ENCODE data around the gene LCN10. TPM values are rescaled to one million over a fixed set of nuclear protein-coding genes. Genes with fewer than 3 reads are reported as not detected.
"Not testable (repeated sequence)": the region's sequence is repeated elsewhere in the genome, so short reads cannot be mapped to it uniquely, and the experiment has no call there.

LCN10 gene
- 1 to 10 TPM in 1 of 2 experiments, under 1 TPM in 1; 0.83 to 1.0 TPM for total RNA-seq

DNA sequence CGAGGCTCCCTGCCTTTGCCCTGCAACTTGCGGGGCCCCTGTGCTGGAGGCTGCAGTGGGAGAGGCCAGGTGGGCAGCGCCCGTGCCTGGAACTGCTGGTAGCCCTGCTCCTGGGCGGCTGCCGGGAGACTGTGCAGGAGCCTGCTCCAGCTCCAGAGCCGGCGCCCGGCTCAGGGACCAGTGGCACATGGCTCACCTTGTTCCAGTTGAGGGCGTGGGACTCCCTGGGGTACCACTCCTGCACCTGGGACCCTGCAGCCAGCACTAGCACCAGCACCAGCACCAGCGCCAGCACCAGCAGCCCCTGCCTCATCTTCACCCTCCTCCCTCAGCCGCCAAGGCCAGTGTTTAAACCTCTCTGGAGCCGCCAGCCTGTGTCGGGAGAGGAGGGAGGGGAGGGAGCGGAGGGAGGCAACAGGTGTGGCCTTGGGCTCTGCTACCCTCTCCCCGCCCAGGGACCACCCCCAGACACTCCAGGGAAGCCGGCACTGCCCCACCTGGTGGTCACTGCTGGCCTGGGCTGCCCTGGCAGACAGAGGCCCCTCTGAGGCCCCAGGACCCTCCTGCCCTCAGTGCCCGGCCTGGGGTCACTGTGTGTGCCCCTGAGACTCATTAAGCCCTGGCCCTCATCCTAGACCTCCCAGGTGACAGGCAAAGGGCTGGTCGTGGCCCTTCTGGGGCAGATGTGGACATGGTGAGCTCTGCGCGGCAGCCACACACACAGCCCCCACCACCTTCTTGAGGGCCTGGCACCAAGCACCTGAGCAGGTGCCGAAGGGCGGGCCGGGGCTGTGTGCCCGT is at the start of gene LCN10:
Gene LCN10, minus strand, starts transcription at position 350 of the 801 bp plus-strand sequence. Its CDS starts 37 bp downstream, at position 313.
- Mint-ChIP-seq H3K36me3 (ENCODE audit: low read depth) (no peaks in the 10 kb centered on the region), H3K4me3 (peak within 1 kb of the TSS; percentile 61), H3K27me3 (ENCODE audit: low read depth) (no peaks in the 10 kb centered on the region), H3K27ac (no peak within 1 kb of the TSS), H3K9me3 (no peaks in the 10 kb centered on the region), H3K4me1 (ENCODE audit: low read depth) (peaks cover 18% of the 10 kb centered on the region)
- DNase-seq, result no peak
- CTCF ChIA-PET, result interaction anchor here (1.3 to 4.5 kb wide), 2 partner anchors 15 kb away, joined by 4 to 14 read pairs; partner anchors contain the start of gene LCN8
- intact Hi-C loops (cut with micrococcal nuclease), result no loop called here

DNA sequence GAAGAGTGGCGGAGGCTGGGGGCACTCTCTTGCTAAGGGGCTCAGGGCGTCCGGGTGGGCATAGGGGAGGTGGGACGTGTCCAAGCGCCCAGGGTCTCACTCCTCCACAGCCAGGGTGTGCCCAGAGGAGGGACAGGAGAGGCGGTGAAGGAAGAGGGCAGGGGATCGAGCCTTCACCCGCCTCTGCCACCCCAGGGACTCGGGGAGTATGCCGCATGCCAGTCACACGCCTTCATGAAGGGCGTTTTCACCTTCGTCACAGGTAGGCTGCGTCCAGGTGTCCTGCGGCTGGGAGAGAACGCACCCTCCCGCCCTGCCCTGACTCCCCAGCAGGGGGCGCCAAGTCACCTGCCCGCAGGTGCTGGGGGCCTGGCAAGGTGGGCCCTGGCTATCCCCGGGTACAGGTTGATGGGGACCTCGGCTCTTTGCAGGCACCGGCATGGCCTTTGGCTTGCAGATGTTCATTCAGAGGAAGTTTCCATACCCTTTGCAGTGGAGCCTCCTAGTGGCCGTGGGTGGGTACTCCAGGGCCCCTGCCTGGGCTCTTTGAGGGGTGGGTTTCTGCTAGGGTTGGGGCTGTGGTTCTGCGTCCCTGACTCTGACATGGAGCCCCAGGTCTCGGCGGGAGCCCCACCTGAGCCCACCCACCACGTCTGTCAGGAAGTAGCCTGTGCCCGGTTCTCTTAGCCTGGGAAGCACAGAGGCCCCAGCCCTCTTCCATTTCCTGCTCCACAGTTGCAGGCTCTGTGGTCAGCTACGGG is 49.0 kb upstream of the LCN10 start:
- peak overlapping the region; percentile 83 for H3K4me3 Mint-ChIP-seq
- intact Hi-C loops (cut with micrococcal nuclease), result loop anchor here (1.0 to 5.0 kb wide), 10 partner anchors 9 to 308 kb away; partner anchors contain the start of genes C8G, EDF1, FBXW5 and MAN1B1
- peak; percentile 74 for DNase-seq
- CTCF ChIA-PET, result interaction anchor here (0.6 to 4.0 kb wide), 7 partner anchors 9 to 243 kb away, joined by 3 to 28 read pairs (median 4); partner anchors contain the start of genes AJM1 and RABL6
- H3K27me3 Mint-ChIP-seq (ENCODE audit: low read depth), result no peaks in the 10 kb centered on the region
- H3K9me3 Mint-ChIP-seq, result no peaks in the 10 kb centered on the region
- H3K27ac Mint-ChIP-seq, result peak overlapping the region; percentile 79
- peaks cover 25% of the 10 kb centered on the region for H3K4me1 Mint-ChIP-seq (ENCODE audit: low read depth)
- H3K36me3 Mint-ChIP-seq (ENCODE audit: low read depth), result no peaks in the 10 kb centered on the region

DNA sequence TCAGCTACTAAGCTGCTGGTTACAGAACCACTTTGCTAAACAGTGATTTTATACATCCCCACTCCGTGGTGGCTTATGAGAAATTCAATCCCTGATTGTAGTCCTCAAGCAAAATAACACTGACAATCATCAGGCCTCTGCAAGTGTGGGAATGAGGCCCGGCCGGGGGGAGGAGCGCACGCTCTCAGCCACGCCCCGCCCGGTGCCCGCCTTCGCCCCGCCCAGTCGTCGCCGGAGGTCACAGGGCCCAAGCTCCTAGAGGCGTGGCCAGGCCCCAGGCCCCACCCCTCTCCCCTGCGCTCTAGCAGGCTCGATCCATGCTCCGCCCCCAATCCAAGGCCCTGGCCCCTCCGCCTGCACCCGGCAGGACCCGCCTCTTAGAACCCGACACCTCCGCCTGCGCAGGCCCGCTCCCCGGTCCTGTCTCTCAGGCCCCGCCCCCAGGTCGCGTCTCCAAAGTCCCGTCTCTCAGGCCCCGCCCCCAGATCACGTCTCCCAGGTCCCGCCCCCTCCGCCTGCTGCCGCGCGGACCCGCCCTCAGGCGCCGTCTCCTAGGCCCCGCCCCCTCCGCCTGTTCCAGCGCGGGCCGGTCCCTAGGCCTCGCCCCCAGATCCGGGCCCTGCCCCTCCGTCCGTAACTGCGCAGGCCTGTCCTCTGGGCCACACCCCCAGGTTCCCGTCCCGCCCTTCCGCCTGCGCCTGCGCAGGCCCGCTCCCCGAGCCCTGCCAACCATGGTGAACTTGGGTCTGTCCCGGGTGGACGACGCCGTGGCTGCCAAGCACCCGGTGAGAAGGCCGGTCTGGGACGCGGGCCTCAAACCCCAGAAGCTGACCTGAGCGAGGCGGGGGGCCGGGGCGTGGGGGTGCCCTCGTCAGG is 48.1 kb upstream of the LCN10 start, which contains the start of gene TMEM141:
Gene TMEM141, plus strand, starts transcription at position 705 of the 876 bp plus-strand sequence. Its CDS starts 27 bp downstream, at position 732.
- Mint-ChIP-seq H3K4me3 (peak within 1 kb of the TSS; percentile 83), H3K9me3 (no peaks in the 10 kb centered on the region), H3K27me3 (ENCODE audit: low read depth) (no peaks in the 10 kb centered on the region), H3K27ac (peak within 1 kb of the TSS; percentile 79), H3K4me1 (ENCODE audit: low read depth) (peaks cover 18% of the 10 kb centered on the region), H3K36me3 (ENCODE audit: low read depth) (no peaks in the 10 kb centered on the region)
- CTCF ChIA-PET, result interaction anchor here (0.6 to 4.0 kb wide), 7 partner anchors 12 to 273 kb away, joined by 3 to 28 read pairs (median 5); partner anchors contain the start of genes ABCA2 and RABL6
- DNase-seq, result peak; percentile 100
- intact Hi-C loops (cut with micrococcal nuclease), result loop anchor here (1.0 to 5.0 kb wide), 10 partner anchors 9 to 308 kb away; partner anchors contain the start of genes C8G, EDF1, FBXW5 and MAN1B1

DNA sequence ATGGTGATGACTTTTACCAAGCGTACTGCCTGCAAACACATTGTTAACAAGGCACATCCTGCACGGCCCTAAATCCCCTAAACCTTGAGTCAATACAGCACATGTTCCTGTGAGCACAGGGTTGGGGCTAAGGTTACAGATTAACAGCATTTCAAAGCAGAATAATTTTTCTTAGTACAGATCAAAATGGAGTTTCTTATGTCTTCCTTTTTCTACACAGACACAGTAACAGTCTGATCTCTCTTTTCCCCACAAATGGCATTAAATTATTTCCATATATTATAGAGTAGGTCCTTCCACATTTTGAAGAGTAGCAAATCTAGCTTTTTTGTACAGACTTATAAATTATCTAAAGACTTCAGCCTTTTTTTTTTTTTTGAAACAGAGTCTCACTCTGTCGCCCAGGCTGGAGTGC is 46.8 kb upstream of the LCN10 start:
- no peak overlapping the region for H3K27ac Mint-ChIP-seq
- intact Hi-C loops (cut with micrococcal nuclease), result no loop called here
- H3K4me3 Mint-ChIP-seq, result no peak overlapping the region
- no peak for DNase-seq
- no peaks in the 10 kb centered on the region for H3K9me3 Mint-ChIP-seq
- no peaks in the 10 kb centered on the region for H3K27me3 Mint-ChIP-seq (ENCODE audit: low read depth)
- no peaks in the 10 kb centered on the region for H3K36me3 Mint-ChIP-seq (ENCODE audit: low read depth)
- H3K4me1 Mint-ChIP-seq (ENCODE audit: low read depth), result peaks cover 18% of the 10 kb centered on the region
- CTCF ChIA-PET, result no interaction called here

DNA sequence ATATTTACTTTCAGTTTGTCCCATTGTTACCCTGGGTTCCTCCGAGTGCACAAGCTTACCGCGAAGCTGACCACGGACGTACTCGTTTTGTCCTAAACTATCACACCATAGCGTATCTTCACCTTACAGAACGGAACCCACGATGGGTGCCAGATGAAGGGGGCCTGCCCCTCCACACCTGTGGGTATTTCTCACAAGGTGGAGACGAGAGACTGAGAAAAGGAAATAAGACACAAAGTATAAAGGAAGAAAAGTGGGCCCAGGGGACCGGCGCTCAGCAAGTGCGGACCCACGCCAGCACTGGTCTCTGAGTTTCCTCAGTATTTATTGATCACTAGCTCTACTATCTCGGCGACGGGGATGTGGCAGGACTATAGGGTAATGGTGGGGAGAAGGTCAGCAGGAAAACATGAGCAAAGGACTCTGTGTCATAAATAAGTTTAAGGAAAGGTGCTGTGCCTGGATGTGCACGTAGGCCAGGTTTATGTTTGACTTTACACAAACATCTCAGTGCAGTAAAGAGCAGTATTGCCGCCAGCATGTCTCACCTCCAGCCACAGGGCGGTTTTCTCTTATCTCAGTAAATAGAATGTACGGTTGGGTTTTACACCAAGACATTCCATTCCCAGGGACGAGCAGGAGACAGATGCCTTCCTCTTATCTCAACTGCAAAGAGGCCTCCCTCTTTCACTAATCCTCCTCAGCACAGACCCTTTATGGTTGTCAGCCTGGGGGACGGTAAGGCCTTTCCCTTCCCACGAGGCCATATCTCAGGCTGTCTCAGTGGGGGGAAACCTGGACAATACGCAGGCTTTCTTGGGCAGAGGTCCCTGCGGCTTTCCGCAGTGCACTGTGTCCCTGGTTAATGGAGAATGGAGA is 46.1 kb upstream of the LCN10 start:
- H3K27ac Mint-ChIP-seq; H3K36me3 Mint-ChIP-seq (ENCODE audit: low read depth); H3K4me3 Mint-ChIP-seq; H3K9me3 Mint-ChIP-seq; DNase-seq; intact Hi-C loops (cut with micrococcal nuclease); H3K27me3 Mint-ChIP-seq (ENCODE audit: low read depth): not testable (repeated sequence)
- H3K4me1 Mint-ChIP-seq (ENCODE audit: low read depth), result peaks cover 21% of the 10 kb centered on the region
- CTCF ChIA-PET, result interaction anchor here (0.6 to 4.3 kb wide), 7 partner anchors 9 to 275 kb away, joined by 3 to 27 read pairs (median 5); partner anchors contain the start of gene AJM1

DNA sequence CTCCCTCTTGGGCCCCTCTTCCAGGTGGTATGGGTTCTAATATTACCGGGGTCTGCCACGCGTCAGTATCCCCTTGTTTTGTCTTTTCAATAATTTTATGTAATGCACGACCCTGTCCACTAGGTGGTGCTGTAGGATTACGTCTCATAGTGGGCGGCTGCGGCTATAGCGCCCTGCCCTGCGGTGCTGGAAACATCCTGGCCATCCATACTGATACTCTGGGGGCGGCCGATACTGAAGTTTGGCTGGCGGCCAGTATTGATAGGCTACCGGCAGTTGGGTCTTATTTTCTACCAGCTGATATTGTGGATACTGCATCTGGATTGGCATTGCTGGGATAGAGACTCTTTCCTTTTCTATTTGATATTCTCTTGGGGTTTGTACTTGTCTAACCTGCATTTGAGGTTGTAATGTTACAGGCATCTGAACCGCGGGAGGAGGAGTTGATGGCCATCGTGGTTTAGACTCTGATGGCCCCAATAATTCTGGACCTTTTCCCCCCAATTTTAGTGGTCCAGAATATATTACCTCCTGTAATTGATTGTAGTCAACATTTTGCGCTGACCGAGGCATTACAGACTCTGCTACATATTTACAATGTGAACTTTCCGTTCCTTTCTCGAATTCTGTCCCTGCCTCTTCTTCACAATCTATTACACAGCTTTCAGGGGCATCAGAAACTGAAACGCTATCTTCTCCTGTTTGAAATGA is 45.1 kb upstream of the LCN10 start:
- Mint-ChIP-seq H3K27ac (no peak overlapping the region), H3K4me1 (ENCODE audit: low read depth) (peaks cover 21% of the 10 kb centered on the region), H3K27me3 (ENCODE audit: low read depth) (no peaks in the 10 kb centered on the region), H3K36me3 (ENCODE audit: low read depth) (no peaks in the 10 kb centered on the region), H3K9me3 (no peaks in the 10 kb centered on the region), H3K4me3 (no peak overlapping the region)
- intact Hi-C loops (cut with micrococcal nuclease), result loop anchor here (1.0 kb wide), 3 partner anchors 59 to 247 kb away; no protein-coding TSS in a partner anchor
- CTCF ChIA-PET, result interaction anchor here (0.6 to 4.3 kb wide), 12 partner anchors 8 to 308 kb away, joined by 3 to 27 read pairs (median 4); partner anchors contain the start of genes AJM1 and RABL6
- DNase-seq, result peak; percentile 77

DNA sequence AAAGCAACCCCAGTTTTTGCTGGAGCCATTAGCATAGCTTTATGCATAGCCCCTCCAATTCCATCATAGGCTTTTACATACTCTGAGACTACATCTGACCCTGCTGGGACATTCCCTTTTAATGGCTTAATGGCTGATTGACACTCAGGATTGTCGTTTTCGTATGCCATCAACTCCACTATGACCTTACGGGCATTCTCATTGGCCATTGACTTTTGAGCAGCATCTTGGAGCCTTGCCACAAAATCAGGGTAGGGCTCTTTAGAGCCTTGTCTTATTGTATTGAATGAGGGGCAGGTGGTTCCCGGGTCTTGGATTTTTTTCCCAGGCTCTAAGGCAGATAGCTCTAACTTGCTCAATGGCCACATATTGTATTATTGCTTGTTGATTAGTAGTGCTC is 44.2 kb upstream of the LCN10 start:
- H3K4me3 Mint-ChIP-seq; H3K27me3 Mint-ChIP-seq (ENCODE audit: low read depth); H3K9me3 Mint-ChIP-seq; DNase-seq; H3K27ac Mint-ChIP-seq; H3K36me3 Mint-ChIP-seq (ENCODE audit: low read depth): not testable (repeated sequence)
- CTCF ChIA-PET, result interaction anchor here (0.5 to 4.3 kb wide), 9 partner anchors 9 to 309 kb away, joined by 3 to 27 read pairs (median 4); partner anchors contain the start of genes PAXX and RABL6
- intact Hi-C loops (cut with micrococcal nuclease), result loop anchor here (1.0 kb wide), 3 partner anchors 60 to 248 kb away; no protein-coding TSS in a partner anchor
- H3K4me1 Mint-ChIP-seq (ENCODE audit: low read depth), result peaks cover 16% of the 10 kb centered on the region

DNA sequence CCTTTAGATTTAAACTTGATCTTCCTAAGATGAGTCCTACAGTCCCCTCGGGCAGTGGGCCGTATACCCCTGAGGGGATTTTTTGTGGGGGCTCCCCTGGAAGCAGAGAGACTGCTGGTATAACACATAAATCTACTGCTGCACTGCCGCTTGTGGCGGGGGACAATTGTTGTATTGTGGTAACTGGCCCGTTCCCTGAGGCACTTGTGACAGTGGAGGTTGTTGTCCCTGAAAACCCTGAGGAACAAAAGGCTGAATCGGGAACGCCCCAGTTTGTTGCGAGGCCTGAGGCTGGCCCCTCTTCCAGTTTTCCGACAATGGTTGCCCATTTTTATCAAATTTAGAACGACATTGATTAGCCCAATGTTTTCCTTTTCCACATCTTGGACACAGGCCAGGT is 43.7 kb upstream of the LCN10 start:
- Mint-ChIP-seq H3K27me3 (ENCODE audit: low read depth) (no peaks in the 10 kb centered on the region), H3K9me3 (no peaks in the 10 kb centered on the region), H3K36me3 (ENCODE audit: low read depth) (no peaks in the 10 kb centered on the region), H3K4me3 (no peak overlapping the region), H3K27ac (no peak overlapping the region), H3K4me1 (ENCODE audit: low read depth) (peaks cover 14% of the 10 kb centered on the region)
- CTCF ChIA-PET, result interaction anchor here (1.2 to 4.3 kb wide), 6 partner anchors 9 to 309 kb away, joined by 3 to 27 read pairs (median 6); partner anchors contain the start of genes PAXX and RABL6
- intact Hi-C loops (cut with micrococcal nuclease), result no loop called here
- DNase-seq, result no peak

DNA sequence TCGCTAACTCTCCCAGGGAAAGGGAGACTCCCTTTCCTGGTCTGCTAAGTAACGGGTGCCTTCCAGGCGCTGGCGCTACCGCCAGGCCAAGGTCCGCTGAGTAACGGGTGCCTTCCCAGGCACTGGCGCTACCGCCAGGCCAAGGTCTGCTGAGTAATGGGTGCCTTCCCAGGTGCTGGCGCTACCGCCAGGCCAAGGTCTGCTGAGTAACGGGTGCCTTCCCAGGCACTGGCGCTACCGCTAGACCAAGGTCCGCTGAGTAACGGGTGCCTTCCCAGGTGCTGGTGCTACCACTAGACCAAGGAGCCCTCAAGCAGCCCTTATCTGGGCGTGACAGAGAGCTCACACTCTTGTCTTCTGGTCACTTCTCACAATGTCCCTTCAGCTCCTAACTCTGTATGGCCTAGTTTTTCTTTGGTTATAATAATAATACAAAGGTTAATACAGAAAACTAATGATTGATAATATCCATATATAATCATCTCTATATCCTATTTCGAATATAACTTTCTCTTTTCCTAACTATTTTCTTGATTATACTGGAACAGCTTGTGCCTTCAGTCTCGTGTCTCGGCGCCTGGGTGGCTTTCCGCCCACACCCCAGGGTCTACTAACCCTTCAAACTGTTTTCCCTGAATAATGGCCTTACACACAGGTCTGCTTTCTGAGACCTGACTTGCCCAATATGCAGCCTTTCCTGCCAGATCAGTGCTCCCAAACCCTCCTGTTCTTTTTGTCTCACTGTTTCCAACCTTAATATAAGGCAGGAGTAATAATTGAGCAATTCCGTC is 43.0 kb upstream of the LCN10 start:
- H3K27ac Mint-ChIP-seq, result not testable (repeated sequence)

More for the DNA sequence above, 43.0 kb upstream of the LCN10 start:
- H3K27me3 Mint-ChIP-seq (ENCODE audit: low read depth); H3K9me3 Mint-ChIP-seq; H3K4me3 Mint-ChIP-seq; intact Hi-C loops (cut with micrococcal nuclease); DNase-seq; H3K36me3 Mint-ChIP-seq (ENCODE audit: low read depth): not testable (repeated sequence)
- CTCF ChIA-PET, result interaction anchor here (1.4 to 4.3 kb wide), 5 partner anchors 8 to 249 kb away, joined by 4 to 27 read pairs (median 7); partner anchors contain the start of gene PAXX
- peaks cover 14% of the 10 kb centered on the region for H3K4me1 Mint-ChIP-seq (ENCODE audit: low read depth)

Data from activated naive CD4-positive, alpha-beta T cell treated with anti-CD3 and anti-CD28 coated beads for 36 hours (primary cell).